ENCODE data around the gene BRICD5. TPM values are rescaled to one million over a fixed set of nuclear protein-coding genes. Genes with fewer than 3 reads are reported as not detected.

The BRICD5 gene
- total RNA-seq, 2 experiments from 2014 or later = 6.6 to 6.9 TPM

DNA sequence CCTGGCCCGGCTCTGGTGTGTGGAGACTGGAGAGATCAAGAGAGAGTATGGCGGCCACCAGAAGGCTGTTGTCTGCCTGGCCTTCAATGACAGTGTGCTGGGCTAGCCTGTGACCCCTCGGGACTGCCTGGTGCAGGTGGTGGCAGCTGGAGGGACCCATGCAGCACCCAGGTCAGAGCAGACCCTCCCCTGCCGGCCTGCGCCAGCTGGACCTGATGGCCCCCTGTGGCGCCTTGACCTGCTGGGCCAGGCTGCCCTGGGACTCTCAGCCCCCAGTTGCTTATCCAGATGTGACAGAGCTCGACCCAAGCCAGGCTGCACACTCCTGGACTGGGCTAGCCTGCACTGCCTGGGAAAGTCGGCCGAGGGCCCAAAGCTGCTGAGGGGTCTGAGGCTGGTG is 1.9 kb downstream of the BRICD5 start:
- Mint-ChIP-seq H3K27ac (no peak overlapping the region), H3K4me3 (no peak overlapping the region), H3K36me3 (ENCODE audit: low read depth) (peaks cover 45% of the 10 kb centered on the region), H3K27me3 (no peaks in the 10 kb centered on the region), H3K9me3 (no peaks in the 10 kb centered on the region), H3K4me1 (ENCODE audit: low read depth) (peaks cover 33% of the 10 kb centered on the region)
- ATAC-seq (no peak), DNase-seq (no peak)
- intact Hi-C loops (cut with micrococcal nuclease) = no loop called here
- CTCF ChIA-PET = no interaction called here
- TF ChIP-seq, protein P1, sequence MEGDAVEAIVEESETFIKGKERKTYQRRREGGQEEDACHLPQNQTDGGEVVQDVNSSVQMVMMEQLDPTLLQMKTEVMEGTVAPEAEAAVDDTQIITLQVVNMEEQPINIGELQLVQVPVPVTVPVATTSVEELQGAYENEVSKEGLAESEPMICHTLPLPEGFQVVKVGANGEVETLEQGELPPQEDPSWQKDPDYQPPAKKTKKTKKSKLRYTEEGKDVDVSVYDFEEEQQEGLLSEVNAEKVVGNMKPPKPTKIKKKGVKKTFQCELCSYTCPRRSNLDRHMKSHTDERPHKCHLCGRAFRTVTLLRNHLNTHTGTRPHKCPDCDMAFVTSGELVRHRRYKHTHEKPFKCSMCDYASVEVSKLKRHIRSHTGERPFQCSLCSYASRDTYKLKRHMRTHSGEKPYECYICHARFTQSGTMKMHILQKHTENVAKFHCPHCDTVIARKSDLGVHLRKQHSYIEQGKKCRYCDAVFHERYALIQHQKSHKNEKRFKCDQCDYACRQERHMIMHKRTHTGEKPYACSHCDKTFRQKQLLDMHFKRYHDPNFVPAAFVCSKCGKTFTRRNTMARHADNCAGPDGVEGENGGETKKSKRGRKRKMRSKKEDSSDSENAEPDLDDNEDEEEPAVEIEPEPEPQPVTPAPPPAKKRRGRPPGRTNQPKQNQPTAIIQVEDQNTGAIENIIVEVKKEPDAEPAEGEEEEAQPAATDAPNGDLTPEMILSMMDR (IDR thresholded peaks at IDR 0.05) = no peak
- POLR2A ChIA-PET = interaction anchor here (10.2 kb wide), 1 partner anchor 54 kb away, joined by 95 read pairs; the partner anchor contains the start of gene TRAF7

DNA sequence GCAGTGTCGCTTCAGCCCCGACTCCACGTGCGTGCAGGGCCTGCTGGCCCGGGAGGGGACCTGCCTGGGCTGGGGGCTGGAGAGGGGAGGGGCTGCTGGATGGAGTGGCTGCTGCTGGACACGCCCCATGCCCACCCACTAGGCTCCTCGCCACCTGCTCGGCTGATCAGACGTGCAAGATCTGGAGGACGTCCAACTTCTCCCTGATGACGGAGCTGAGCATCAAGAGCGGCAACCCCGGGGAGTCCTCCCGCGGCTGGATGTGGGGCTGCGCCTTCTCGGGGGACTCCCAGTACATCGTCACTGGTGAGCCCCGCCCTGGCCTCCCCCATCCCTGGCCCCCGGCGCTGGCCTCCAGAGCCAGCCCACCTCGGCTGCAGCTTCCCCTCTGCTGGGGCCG is 2.4 kb downstream of the BRICD5 start:
- ATAC-seq (no peak), DNase-seq (no peak)
- ChIA-PET POLR2A (interaction anchor here (2.4 to 10.2 kb wide), 2 partner anchors 43 to 53 kb away, joined by 7 to 95 read pairs; partner anchors contain the start of genes ECI1 and TRAF7), CTCF (no interaction called here)
- intact Hi-C loops (cut with micrococcal nuclease) = no loop called here
- Mint-ChIP-seq H3K9me3 (no peaks in the 10 kb centered on the region), H3K36me3 (ENCODE audit: low read depth) (peaks cover 40% of the 10 kb centered on the region), H3K27ac (no peak overlapping the region), H3K4me1 (ENCODE audit: low read depth) (peaks cover 31% of the 10 kb centered on the region), H3K27me3 (no peaks in the 10 kb centered on the region), H3K4me3 (no peak overlapping the region)
- TF ChIP-seq, protein P1 (IDR thresholded peaks at IDR 0.05) = no peak

DNA sequence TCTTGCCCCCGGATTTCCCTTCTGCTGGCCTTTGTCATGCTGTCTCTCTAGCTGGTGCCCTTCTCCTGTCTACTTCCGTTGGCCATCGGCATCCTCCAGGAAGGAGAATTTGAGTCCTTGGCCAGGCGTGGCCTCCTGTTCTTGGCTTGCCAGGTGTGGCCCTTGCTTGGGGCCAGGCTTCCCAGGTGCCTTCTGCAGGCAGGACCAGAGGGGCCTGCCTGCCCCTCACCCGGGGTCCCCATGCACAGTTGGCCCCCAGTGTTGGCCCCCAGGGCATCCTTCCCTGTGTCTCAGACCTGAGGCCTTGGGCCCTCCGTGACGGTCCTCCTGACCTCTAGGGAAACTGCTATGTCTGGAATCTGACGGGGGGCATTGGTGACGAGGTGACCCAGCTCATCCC is 2.8 kb downstream of the BRICD5 start:
- Mint-ChIP-seq H3K36me3 (ENCODE audit: low read depth) (peaks cover 38% of the 10 kb centered on the region), H3K4me3 (peak overlapping the region; percentile 88), H3K27me3 (no peaks in the 10 kb centered on the region), H3K9me3 (no peaks in the 10 kb centered on the region), H3K27ac (peak overlapping the region; percentile 57), H3K4me1 (ENCODE audit: low read depth) (peaks cover 26% of the 10 kb centered on the region)
- no peak for ATAC-seq
- intact Hi-C loops (cut with micrococcal nuclease) = no loop called here
- TF ChIP-seq, protein P1 (IDR thresholded peaks at IDR 0.05) = no peak
- CTCF ChIA-PET = no interaction called here
- POLR2A ChIA-PET = interaction anchor here (1.3 to 10.2 kb wide), 3 partner anchors 44 to 243 kb away, joined by 3 to 95 read pairs (median 7); partner anchors contain the start of genes ECI1, RPS2 and TRAF7
- no peak for DNase-seq

DNA sequence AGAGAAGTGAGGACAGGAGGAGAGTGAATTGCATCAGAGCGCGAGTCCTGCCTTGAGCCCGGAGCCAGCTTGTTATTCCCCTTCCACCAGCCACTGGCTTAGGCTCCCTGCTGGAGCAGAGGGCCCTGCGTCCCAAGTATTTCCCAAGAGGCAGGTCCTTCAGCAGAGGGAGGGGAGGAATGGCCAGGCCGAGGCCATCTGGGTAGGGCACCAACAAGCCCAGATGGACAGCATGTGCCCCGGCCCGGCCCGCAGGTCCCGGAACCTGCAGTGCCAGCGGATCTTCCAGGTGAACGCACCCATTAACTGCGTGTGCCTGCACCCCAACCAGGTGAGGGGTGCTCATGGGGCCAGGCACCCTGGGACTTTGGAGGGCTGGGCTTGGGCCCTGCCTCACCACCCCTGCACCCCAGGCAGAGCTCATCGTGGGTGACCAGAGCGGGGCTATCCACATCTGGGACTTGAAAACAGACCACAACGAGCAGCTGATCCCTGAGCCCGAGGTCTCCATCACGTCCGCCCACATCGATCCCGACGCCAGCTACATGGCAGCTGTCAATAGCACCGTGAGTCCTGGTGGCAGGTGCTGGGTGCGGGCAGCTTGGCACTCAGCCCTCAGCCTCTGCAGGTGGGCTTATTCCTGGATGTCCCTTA is 3.8 kb downstream of the BRICD5 start:
- Mint-ChIP-seq H3K27me3 (no peaks in the 10 kb centered on the region), H3K36me3 (ENCODE audit: low read depth) (peaks cover 31% of the 10 kb centered on the region), H3K4me1 (ENCODE audit: low read depth) (peaks cover 20% of the 10 kb centered on the region), H3K4me3 (peak overlapping the region; percentile 88), H3K9me3 (no peaks in the 10 kb centered on the region), H3K27ac (peak overlapping the region; percentile 87)
- ChIA-PET POLR2A (interaction anchor here (0.6 to 10.2 kb wide), 8 partner anchors 10 to 242 kb away, joined by 3 to 95 read pairs (median 6); partner anchors contain the start of genes CASKIN1, E4F1, ECI1 and RPS2), CTCF (interaction anchor here (1.3 to 1.8 kb wide), 3 partner anchors 7 to 184 kb away, joined by 4 to 5 read pairs (median 4); partner anchors contain the start of gene PGP)
- ATAC-seq = no peak
- intact Hi-C loops (cut with micrococcal nuclease) = no loop called here
- DNase-seq = no peak
- TF ChIP-seq, protein P1 (IDR thresholded peaks at IDR 0.05) = no peak

DNA sequence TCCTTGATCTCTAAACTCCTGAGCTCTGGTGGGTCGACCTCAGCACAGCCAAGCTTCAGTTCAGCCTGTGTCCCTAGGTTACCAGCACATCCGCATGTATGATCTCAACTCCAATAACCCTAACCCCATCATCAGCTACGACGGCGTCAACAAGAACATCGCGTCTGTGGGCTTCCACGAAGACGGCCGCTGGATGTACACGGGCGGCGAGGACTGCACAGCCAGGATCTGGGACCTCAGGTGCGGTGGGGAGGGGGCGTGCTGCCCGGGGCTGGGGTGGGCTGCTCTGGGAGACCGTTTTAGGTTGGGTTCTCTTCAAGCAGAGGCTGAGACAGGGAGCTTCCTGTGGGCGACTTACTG is 4.3 kb downstream of the BRICD5 start:
- H3K4me1 Mint-ChIP-seq (ENCODE audit: low read depth) = peaks cover 17% of the 10 kb centered on the region
- H3K9me3 Mint-ChIP-seq = no peaks in the 10 kb centered on the region
- H3K27ac Mint-ChIP-seq = peak overlapping the region; percentile 87
- intact Hi-C loops (cut with micrococcal nuclease) = no loop called here
- TF ChIP-seq, protein P1 (IDR thresholded peaks at IDR 0.05) = no peak
- H3K4me3 Mint-ChIP-seq = peak overlapping the region; percentile 88
- CTCF ChIA-PET = interaction anchor here (1.3 to 1.8 kb wide), 4 partner anchors 8 to 184 kb away, joined by 3 to 5 read pairs (median 4); partner anchors contain the start of gene PGP
- peaks cover 27% of the 10 kb centered on the region for H3K36me3 Mint-ChIP-seq (ENCODE audit: low read depth)
- H3K27me3 Mint-ChIP-seq = no peaks in the 10 kb centered on the region
- POLR2A ChIA-PET = interaction anchor here (0.7 to 10.2 kb wide), 8 partner anchors 10 to 241 kb away, joined by 3 to 95 read pairs (median 6); partner anchors contain the start of genes CASKIN1, ECI1, GFER and RPS2
- DNase-seq (no peak), ATAC-seq (no peak)
